GM19238 (cell line): ENCODE data around the gene DDX10.
"Not testable (repeated sequence)": the region's sequence is repeated elsewhere in the genome, so short reads cannot be mapped to it uniquely, and the experiment has no call there.

Experiments
- DNase-seq: peaks from one replicate; pipeline ENCODE4 v3.0.0; 2011; ENCODE audit warnings: low spot score; ENCODE audit not compliant: insufficient read length

The DDX10 gene

GRCh38 chr11:108715239-108715638 lies 50.4 kb downstream of the DDX10 start:
- no peak for DNase-seq

- DNase-seq, result no peak
Measured at GRCh38 chr11:108718466-108718865, 53.6 kb downstream of the DDX10 start.

- no peak for DNase-seq
Measured at GRCh38 chr11:108724974-108725689, 60.3 kb downstream of the DDX10 start.

- no peak for DNase-seq
Measured at GRCh38 chr11:108726077-108726800, 61.4 kb downstream of the DDX10 start.

GRCh38 chr11:108727665-108728064 lies 62.8 kb downstream of the DDX10 start:
- DNase-seq, result no peak

GRCh38 chr11:108729227-108729871 lies 64.5 kb downstream of the DDX10 start:
- DNase-seq, result no peak

- no peak for DNase-seq
Measured at GRCh38 chr11:108732395-108732794, 67.5 kb downstream of the DDX10 start.

GRCh38 chr11:108733479-108734116 lies 68.7 kb downstream of the DDX10 start:
- peak; percentile 4 for DNase-seq

GRCh38 chr11:108734283-108734682 lies 69.4 kb downstream of the DDX10 start:
- no peak for DNase-seq

GRCh38 chr11:108734956-108735559 lies 70.2 kb downstream of the DDX10 start:
- no peak for DNase-seq

GRCh38 chr11:108740132-108740531 lies 75.3 kb downstream of the DDX10 start:
- not testable (repeated sequence) for DNase-seq

GRCh38 chr11:108743851-108744250 lies 79.0 kb downstream of the DDX10 start:
- no peak for DNase-seq

GRCh38 chr11:108748968-108749367 lies 84.1 kb downstream of the DDX10 start:
- DNase-seq, result no peak

GRCh38 chr11:108751444-108751843 lies 86.6 kb downstream of the DDX10 start:
- DNase-seq, result no peak

GRCh38 chr11:108752297-108752751 lies 87.5 kb downstream of the DDX10 start:
- DNase-seq, result no peak

- no peak for DNase-seq
Measured at GRCh38 chr11:108754901-108755625, 90.2 kb downstream of the DDX10 start.

- no peak for DNase-seq
Measured at GRCh38 chr11:108757630-108758029, 92.8 kb downstream of the DDX10 start.

GRCh38 chr11:108758458-108758857 lies 93.6 kb downstream of the DDX10 start:
- no peak for DNase-seq

GRCh38 chr11:108766596-108767173 lies 101.8 kb downstream of the DDX10 start:
- no peak for DNase-seq

- no peak for DNase-seq
Measured at GRCh38 chr11:108768370-108768769, 103.5 kb downstream of the DDX10 start.
